A673 (cell line): ENCODE results near the gene AGBL3. TPM values are rescaled to one million over a fixed set of nuclear protein-coding genes. Genes with fewer than 3 reads are reported as not detected.

Experiments used
- Bru-seq: library from RNA; stranded (reverse); fragments of 400-500 nt; gene quantifications from one replicate; lab custom pipeline; 2021; lab: Mats Ljungman, UMichigan
- BruChase-seq, 2 experiments: library from RNA; stranded (reverse); fragments of 400-500 nt; gene quantifications; one replicate each; lab custom pipeline; 2021; lab: Mats Ljungman, UMichigan
- BruUV-seq: library from RNA; stranded (reverse); fragments of 400-500 nt; replicated peaks from 2 replicates; lab custom pipeline; 2021; lab: Mats Ljungman, UMichigan
- CTCF ChIA-PET: fragments of 300-600 bp; sonication (Branson Sonifier 250); formaldehyde crosslinking; loops from one replicate; lab custom pipeline; 2022; ENCODE audit warnings: antibody characterized with exemption; lab: Charles Lee
- POLR2A ChIA-PET: fragments of 300-600 bp; sonication (Branson Sonifier 250); formaldehyde crosslinking; loops from one replicate; lab custom pipeline; 2022; ENCODE audit warnings: antibody characterized with exemption; ENCODE audit not compliant: low non-redundant PET; lab: Charles Lee
- DNase-seq: peaks from one replicate; pipeline ENCODE4 v3.0.0-alpha.2; 2015; ENCODE audit warnings: low spot score
- H3K27ac ChIP-seq: fragments of 200-600 bp; sonication (generic); 2 replicates; pipeline ENCODE4 v1.5.1; 2016; ENCODE audit warnings: mixed run types, low read depth, mild to moderate bottlenecking, mixed read lengths, antibody characterized with exemption, low read length; ENCODE audit not compliant: poor library complexity, severe bottlenecking
- H3K27me3 ChIP-seq: fragments of 200-600 bp; sonication (generic); replicated peaks from 2 replicates; pipeline ENCODE4 v1.6.1; 2017; ENCODE audit warnings: mixed run types, low read depth, mild to moderate bottlenecking, mixed read lengths, antibody characterized with exemption, low read length; ENCODE audit not compliant: insufficient read depth, poor library complexity
- H3K36me3 ChIP-seq: fragments of 200-600 bp; sonication (generic); 2 replicates; pipeline ENCODE4 v1.6.1; 2016; ENCODE audit warnings: mixed run types, mild to moderate bottlenecking, mixed read lengths, antibody characterized with exemption, low read length; ENCODE audit not compliant: insufficient read depth, poor library complexity, severe bottlenecking
- H3K4me1 ChIP-seq: fragments of 200-600 bp; sonication (generic); 2 replicates; pipeline ENCODE4 v1.6.1; 2017; ENCODE audit warnings: mixed run types, mild to moderate bottlenecking, mixed read lengths, antibody characterized with exemption, low read length; ENCODE audit not compliant: insufficient read depth, poor library complexity, severe bottlenecking
- H3K4me3 ChIP-seq: fragments of 200-600 bp; sonication (generic); 2 replicates; pipeline ENCODE4 v1.5.1; 2016; ENCODE audit warnings: low read depth, mixed run types, mild to moderate bottlenecking, mixed read lengths, low read length; ENCODE audit not compliant: poor library complexity, severe bottlenecking
- H3K9me3 ChIP-seq: fragments of 200-600 bp; sonication (generic); 2 replicates; pipeline ENCODE4 v1.6.1; 2016; ENCODE audit warnings: mixed run types, low read depth, mild to moderate bottlenecking, mixed read lengths, antibody characterized with exemption, low read length; ENCODE audit not compliant: poor library complexity, severe bottlenecking
- CTCF ChIP-seq: fragments of 300-800, 200-600 bp; sonication (generic); conservative IDR thresholded peaks from 2 replicates; pipeline ENCODE4 v1.5.1; 2017; ENCODE audit warnings: low read depth, mild to moderate bottlenecking, antibody characterized with exemption, low read length, moderate library complexity, mixed read lengths
- EZH2 ChIP-seq: fragments of 200-600 bp; sonication (generic); IDR thresholded peaks from 2 replicates; pipeline ENCODE4 v1.6.1; 2017; ENCODE audit warnings: borderline replicate concordance, low read depth, mild to moderate bottlenecking, mixed read lengths, antibody characterized with exemption, low read length; ENCODE audit not compliant: poor library complexity, severe bottlenecking
- intact Hi-C: fragments of 100-400 bp; cut with micrococcal nuclease; formaldehyde crosslinking; loops from one replicate; pipeline ENCODE4 v1.10.0; 2022; ENCODE audit not compliant: unreplicated experiment
- long read RNA-seq: library from polyadenylated mRNA; stranded (forward); transcript quantifications from one replicate; pipeline ENCODE4 v2.0.0, GENCODE V29; 2022
- total RNA-seq: library from RNA; stranded (reverse); gene quantifications from 2 replicates; pipeline ENCODE4 v1.2.3, GENCODE V29; 2021

Gene AGBL3
- total RNA-seq (2.4 and 2.9 TPM in 2 replicates), Bru-seq, nascent RNA (percentile 48 among the genes with signal in this experiment), BruChase-seq, experiment 1, labeled RNA remaining after a 2-hour chase (percentile 35 among the genes with signal in this experiment), BruChase-seq, experiment 2, labeled RNA remaining after a 6-hour chase (percentile 30 among the genes with signal in this experiment)
- long read RNA-seq, partial matches to known transcripts, result 1 of 14 reads
- long read RNA-seq, other reads (novel, unspliced or antisense), result 12 of 14 reads

GRCh38 chr7:134986363-134987251 lies at the start of gene AGBL3:
Gene AGBL3, plus strand, starts transcription at chr7:134986508. Its CDS starts 1,426 bp downstream, at chr7:134987934.
- POLR2A ChIA-PET, result no interaction called here
- intact Hi-C loops, result loop anchor here (2.0 kb wide), 1 partner anchor 184 kb away; the partner anchor contains the start of gene CYREN
- CTCF ChIA-PET, result interaction anchor here (0.6 kb wide), 1 partner anchor 198 kb away, joined by 4 read pairs; no protein-coding TSS in a partner anchor
- no peak for TF ChIP-seq EZH2
- peak; percentile 74 for TF ChIP-seq CTCF
- Histone ChIP-seq H3K4me1 (peaks cover 17% of the 10 kb centered on the region), H3K36me3 (peaks cover 7% of the 10 kb centered on the region), H3K27ac (peak within 1 kb of the TSS; percentile 88), H3K4me3 (peak within 1 kb of the TSS; percentile 71), H3K27me3 (no peaks in the 10 kb centered on the region), H3K9me3 (no peaks in the 10 kb centered on the region)
- DNase-seq, result peak; percentile 98
- BruUV-seq, result TSS peak; percentile 45

- no peaks in the 10 kb centered on the region for H3K4me1 ChIP-seq
- no peaks in the 10 kb centered on the region for H3K9me3 ChIP-seq
- H3K36me3 ChIP-seq, result peaks cover 4% of the 10 kb centered on the region
- BruUV-seq, result no TSS peak
- no peak for DNase-seq
- H3K27me3 ChIP-seq, result no peaks in the 10 kb centered on the region
- intact Hi-C loops, result loop anchor here (5.0 kb wide), 1 partner anchor 225 kb away; no protein-coding TSS in a partner anchor
- no peak overlapping the region for H3K4me3 ChIP-seq
- no peak overlapping the region for H3K27ac ChIP-seq
- ChIA-PET POLR2A (no interaction called here), CTCF (no interaction called here)
- no peak for TF ChIP-seq EZH2
- no peak for TF ChIP-seq CTCF
Measured at GRCh38 chr7:134936893-134937510, 49.3 kb upstream of the AGBL3 start.

- Histone ChIP-seq H3K9me3 (no peaks in the 10 kb centered on the region), H3K36me3 (peaks cover 4% of the 10 kb centered on the region), H3K27ac (no peak overlapping the region), H3K4me3 (no peak overlapping the region), H3K27me3 (no peaks in the 10 kb centered on the region), H3K4me1 (no peaks in the 10 kb centered on the region)
- POLR2A ChIA-PET, result no interaction called here
- CTCF ChIA-PET, result interaction anchor here (0.6 kb wide), 1 partner anchor 252 kb away, joined by 9 read pairs; no protein-coding TSS in a partner anchor
- no peak for DNase-seq
- intact Hi-C loops, result loop anchor here (5.0 kb wide), 1 partner anchor 226 kb away; no protein-coding TSS in a partner anchor
- TF ChIP-seq EZH2, result no peak
- no peak for TF ChIP-seq CTCF
- no TSS peak for BruUV-seq
Measured at GRCh38 chr7:134938141-134938540, 48.2 kb upstream of the AGBL3 start.
